ENCODE data around the gene OLFML2A.

Gene OLFML2A

DNA sequence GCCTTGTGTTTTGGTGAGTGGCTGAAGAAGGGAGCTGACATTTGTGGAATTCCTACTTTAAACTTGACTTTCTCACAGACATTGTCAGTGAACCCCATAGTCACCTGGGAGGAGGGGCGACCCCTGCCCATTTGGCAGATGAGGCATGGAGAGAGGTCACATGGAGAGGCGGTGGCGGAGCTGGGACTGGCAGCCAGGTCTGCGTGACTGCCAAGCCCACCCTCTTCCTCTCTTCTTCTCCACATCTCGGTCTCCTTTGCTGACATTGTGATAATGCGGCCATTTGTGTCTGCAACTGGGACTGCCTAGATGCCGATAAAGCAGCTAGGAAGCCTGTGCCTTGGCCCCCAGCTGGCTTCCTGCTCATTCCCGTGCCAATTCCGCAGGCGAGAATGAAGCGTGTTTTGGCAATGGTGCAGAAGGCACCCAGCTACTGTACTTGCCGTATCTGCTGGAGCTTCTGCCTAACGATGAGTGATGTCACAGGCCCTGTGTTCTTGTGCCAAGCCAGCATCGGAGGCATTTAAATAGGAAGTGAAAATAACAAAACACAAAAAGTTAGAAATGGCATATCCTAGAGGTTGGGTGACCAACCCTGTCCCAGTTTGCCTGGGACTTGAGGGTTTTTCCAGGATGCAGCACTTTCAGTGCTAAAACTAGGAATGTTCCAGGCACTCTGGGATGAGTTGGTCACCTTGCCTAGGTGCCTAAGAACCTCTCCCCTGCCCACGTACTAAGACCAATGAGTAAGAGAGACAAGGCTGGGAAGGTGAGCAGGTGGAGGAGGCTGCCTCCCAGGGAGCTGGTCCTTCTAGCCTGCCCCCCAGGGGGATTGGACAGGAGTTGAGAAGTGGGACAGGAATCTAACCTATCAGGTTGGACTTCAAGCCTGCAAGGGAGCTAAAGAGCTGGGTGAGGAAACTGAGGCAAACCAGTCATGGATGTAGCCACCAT is 23.6 kb downstream of the OLFML2A start:
- DNase-seq: peak; percentile 41

DNA sequence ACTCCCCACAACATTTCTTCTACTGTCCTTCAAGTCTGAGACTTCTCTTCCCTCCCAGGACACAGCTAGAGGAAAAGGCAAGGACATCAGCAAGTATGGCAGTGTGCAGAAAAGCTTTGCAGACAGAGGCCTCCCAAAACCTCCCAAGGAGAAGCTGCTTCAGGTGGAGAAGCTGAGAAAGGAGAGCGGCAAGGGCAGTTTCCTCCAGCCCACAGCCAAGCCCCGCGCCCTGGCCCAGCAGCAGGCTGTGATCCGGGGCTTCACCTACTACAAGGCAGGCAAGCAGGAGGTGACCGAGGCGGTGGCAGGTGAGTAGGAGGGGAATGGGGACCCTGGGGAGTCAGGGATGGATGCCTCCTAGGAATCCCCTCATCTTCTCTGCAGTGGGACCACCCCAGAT is 24.4 kb downstream of the OLFML2A start:
- DNase-seq: no peak

DNA sequence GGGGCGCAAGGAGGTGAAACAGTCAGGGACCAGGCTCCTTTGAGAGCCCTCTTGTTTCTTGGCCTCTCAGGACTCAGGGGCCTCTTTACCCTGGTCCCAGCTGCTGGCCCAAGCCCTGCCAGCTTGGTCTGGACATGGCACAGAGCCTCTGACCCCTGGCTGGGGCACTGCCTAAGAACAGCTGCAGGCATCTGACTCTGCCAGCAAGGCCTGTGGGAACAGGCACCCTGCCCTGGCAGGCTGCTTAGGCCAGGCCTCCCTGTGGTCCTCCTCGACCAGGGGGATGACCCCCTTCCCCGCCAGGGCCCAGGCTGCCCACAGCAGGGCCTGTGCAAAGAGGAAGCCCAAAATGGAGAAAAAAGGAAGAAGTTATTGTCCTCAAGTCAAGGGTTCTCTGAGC is 25.5 kb downstream of the OLFML2A start:
- DNase-seq: no peak

DNA sequence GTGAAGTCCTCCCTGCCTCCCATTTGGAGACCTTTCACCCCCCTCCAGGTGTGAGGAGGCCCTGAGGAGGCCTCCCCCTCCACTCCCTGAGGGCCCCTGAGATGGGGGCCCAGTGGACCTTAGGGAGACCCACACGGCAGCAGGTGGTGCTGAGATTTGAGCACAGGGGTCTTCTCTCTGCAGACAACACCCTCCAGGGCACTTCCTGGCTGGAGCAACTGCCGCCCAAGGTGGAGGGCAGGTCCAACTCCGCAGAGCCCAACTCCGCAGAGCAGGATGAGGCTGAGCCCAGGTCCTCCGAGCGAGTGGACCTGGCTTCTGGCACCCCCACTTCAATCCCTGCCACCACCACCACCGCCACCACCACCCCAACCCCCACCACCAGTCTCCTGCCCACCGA is 27.0 kb downstream of the OLFML2A start:
- DNase-seq: no peak

DNA sequence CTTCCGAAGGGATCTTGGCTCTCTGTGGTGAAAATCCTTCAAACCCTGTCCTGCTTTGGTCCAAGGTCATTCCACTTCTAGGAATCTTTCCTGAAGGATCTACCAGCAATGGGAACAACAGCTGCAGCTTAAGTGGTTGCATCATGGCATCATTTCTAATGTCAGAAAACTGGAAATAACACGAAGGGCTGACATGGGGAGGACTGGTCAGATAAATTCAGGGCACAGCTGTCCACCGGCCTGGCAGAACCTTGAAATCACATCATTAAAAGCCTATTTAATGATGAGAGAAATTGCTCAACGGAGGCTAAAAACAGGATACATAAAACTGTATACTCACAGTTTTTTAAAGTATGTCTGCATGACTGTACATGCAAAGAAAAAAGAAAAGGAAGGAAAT is 28.3 kb downstream of the OLFML2A start:
- DNase-seq: no peak

DNA sequence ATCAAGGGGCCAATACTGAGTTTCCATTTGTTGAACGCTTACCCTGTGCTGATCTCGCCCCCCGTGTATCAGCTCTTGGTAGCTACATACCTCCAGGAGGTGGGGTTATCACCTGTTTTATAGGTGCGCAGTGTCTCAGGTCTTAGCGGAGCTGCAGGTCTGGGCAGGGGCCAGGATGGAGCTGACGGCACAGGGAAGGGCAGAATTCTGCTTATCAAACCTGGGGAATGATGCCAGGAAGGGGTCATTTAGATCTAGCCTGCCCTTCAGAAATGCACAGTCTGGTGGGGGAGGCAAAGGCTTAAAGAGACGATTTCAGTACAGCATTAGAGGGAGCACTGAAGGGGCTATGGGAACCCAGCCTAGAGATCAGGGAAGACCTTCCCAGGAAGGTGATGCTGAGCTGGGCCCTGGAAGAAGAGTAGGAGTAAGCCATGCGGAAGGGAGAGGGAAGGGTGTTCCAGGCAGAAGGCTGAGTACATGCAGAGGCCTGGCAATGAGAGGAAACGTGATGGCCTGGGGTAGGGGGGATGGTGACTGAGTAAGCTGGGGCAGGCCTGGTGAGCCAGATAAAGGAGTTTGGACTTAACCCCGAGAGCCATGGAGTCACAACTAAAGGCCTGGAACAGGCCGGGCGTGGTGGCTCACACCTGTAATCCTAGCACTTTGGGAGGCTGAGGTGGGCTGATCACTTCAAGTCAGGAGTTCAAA is 31.5 kb downstream of the OLFML2A start:
- no peak for DNase-seq

DNA sequence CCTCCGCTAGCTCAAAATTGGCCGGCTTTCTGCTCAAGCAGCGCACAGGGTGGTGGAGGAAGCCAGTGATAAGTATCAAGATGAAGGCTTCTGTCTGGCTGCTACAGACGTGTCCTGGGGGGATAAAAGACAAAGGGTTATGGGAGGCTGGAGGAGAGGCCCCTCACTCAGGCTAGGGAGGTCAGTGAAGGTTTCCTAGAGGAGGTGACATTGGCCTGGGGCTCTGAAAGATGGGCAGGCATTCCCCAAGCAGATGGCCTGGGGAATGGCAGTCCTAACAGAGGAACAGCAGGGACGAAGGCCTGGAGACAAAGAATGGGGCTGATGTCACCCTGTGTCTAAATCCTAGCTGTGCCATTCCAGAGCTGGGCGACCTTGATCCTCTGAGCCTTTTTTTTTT is 32.3 kb downstream of the OLFML2A start:
- DNase-seq: no peak

DNA sequence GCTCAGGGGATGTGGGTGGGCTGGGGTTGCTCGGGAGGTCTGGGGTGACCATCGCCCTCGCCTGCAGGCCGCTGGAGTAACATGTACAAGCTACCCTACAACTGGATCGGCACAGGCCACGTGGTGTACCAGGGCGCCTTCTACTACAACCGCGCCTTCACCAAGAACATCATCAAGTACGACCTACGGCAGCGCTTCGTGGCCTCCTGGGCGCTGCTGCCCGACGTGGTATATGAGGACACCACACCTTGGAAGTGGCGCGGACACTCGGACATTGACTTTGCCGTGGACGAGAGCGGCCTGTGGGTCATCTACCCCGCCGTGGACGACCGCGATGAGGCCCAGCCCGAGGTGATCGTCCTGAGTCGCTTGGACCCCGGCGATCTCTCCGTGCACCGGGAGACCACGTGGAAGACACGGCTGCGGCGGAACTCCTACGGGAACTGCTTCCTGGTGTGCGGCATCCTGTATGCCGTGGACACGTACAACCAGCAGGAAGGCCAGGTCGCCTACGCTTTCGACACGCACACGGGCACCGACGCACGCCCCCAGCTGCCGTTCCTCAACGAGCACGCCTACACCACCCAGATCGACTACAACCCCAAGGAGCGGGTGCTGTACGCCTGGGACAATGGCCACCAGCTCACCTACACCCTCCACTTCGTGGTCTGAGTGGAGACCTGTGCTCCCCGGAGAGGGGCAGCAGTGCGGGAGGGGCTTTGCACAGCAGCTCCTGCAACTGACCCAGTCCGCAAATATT is 33.0 kb downstream of the OLFML2A start:
- DNase-seq: no peak

DNA sequence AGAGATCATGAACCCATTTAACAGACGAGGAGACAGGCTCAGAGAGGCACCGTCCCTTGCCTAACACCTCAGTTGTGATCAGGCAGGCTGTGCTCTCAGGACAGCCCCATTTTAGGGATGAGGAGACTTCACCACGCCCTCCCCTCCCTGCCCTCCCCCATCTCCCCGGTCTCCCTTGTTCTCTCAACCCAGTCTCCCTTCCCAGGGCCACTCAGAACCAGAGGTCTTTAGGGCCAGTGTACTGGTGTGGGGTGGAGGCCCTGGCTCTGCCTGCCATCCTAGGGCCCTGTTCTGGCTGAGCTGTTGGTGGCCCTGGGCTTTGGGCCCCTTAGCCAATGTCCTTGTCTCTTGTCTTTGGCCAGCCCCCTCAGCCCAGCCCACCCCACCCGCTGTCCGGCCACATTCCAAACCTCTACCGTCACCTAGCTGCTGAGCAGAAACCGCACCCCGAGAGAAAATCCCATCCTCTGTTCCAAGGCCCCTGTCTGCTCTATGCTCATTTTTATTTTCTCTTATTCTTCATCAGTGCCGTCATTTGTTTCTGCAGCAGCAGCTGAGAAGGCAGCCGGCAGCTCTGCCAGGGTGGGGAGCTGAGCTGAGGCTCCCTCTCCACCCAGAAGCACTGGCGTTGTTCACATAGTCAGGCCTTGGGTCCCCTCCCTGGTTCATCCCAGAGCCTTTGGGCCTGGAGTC is 33.9 kb downstream of the OLFML2A start:
- no peak for DNase-seq

DNA sequence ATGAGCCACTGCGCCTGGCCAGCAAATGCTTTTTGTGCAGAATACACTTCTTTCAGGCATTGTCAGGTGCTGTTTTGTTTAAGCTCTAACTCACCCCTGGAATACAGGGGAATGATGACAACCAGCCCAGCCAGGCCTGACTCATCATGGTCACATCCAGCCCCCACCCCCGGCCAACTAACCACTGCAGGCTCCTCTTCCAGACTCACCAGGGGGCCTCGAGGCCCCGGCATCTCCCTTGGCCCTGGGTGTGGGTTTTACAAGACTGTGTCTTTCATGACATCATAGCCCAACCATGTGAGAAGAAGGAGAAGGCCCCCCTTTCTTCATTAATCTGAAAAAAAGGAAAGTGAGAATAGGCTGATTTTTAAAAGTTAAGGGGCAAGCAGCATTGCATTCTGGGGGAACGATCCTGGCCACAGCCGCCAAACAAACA is 35.5 kb downstream of the OLFML2A start:
- DNase-seq: no peak

DNA sequence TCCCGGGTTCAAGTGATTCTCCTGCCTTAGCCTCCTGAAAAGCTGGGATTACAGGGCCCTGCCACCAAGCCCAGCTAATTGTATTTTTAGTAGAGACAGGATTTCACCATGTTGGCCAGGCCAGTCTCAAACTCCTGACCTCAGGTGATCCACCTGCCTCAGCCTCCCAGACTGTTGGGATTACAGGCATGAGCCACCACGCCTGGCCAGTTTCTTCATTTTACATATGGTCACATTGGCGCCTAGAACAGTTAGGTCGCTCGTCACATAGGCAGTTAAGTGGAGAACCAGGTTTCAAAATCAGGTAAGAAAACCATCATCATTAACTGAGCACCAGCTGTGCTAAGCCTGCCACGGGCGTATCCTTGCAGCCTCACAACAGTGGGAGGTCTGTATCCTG is 36.1 kb downstream of the OLFML2A start:
- DNase-seq: no peak

DNA sequence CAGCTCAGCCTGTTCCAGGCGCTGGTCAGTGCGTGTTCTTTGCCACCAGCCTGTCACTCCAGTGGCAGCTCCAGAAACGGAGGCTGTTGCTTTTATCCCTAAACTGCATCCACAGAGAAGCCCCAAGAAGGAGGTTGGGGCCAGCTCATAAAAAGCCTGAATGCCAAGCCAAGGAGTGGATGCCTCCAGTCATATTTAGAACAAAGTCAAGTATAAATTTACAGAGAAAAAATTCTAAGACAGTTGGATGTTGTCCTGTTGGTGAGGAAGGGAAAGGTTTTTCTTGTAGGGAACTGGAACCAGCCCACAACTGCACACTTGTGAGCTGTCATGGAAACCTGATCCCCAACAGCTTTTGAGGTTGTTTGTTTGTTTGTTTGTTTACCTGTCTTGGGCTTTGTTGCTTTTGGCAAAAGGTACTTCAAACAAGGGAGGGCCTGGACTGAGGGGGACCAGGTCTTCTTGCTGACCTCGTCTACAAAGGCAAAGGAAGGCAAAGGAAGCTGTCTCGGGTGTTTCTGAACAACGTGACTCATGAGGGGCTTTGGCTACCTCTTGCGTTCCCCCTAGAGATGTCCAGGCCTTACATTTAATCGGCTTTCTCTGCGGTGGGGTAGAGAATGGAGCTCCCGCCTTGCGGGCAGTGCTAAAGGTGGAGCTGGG is 36.7 kb downstream of the OLFML2A start:
- DNase-seq: no peak

DNA sequence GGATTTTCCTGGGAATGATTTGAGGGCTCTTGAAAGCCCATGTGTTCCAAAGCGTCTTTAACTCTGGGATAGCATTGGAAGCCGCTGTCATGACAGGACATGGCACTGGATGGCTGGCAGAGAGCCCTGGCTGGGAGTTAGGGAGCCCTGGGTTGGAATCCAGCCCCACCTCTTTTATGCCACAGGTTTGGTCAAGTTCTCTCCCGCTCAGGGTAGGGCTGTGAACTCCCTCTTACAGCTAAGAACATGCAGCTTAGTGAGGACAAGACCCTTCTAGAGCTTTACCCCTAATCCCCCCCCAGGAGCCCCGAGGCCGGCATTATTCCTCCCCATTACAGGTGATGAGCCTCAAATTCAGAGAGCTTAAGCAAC is 37.2 kb downstream of the OLFML2A start:
- DNase-seq: no peak

DNA sequence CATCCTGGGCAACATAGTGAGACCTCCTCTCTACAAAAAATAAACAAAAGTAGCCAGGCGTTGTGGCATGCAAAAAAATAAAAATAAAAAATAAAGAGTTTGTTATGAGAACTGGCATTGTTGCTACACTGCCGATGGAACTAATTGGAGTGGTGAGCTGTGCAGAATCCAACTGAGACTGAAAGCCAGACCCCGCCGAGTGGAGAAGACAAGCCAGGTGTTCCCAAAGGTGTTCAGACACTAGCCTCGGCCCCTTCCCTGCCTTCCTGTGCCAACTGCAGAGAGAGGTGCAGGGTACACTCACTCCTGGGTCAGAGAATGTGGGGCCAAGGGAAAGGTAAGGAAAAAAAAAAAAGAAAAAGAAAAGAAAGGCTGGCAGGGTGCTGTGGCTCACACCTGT is 38.7 kb downstream of the OLFML2A start:
- DNase-seq: no peak

DNA sequence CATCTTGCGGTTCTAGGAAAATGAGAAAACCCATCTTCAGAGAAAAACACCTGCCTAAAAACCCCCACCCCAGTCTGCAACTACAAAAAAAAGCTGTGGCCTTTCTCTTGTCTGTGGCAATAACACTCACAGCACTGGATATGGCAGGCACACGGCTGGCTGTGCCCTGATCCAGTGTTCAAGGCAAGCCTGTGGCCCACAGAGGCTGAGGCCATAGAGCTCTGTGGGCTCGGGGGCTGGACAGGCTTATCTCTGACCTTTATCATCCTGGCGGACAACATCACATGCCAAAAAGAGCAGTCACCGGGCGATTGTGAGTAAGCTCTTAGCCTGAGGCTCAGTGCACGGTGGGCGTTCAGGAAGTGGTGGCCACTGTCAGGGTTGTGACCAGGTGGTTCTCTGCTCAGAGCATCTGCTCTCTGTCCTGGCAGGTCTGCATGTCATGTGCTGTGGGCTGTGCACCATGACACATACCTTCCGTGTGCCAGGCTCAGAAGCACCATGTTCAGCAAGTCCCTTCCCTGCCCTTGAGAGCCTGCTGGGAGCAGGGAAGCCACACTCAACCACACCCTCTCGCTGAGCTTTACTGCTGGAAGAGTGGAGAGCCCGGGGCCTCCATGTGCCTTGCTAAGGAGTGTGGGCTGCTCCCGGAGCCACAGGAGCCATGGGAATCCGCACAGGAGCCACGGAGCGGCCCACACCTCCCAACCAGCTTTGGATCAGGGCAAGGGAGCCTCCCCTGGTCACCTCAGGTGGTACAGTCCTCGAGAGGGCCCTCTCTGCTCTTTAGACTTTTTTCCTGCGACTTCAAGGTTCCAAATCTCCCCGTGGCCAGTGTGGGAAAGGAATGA is 41.7 kb downstream of the OLFML2A start:
- no peak for DNase-seq

DNA sequence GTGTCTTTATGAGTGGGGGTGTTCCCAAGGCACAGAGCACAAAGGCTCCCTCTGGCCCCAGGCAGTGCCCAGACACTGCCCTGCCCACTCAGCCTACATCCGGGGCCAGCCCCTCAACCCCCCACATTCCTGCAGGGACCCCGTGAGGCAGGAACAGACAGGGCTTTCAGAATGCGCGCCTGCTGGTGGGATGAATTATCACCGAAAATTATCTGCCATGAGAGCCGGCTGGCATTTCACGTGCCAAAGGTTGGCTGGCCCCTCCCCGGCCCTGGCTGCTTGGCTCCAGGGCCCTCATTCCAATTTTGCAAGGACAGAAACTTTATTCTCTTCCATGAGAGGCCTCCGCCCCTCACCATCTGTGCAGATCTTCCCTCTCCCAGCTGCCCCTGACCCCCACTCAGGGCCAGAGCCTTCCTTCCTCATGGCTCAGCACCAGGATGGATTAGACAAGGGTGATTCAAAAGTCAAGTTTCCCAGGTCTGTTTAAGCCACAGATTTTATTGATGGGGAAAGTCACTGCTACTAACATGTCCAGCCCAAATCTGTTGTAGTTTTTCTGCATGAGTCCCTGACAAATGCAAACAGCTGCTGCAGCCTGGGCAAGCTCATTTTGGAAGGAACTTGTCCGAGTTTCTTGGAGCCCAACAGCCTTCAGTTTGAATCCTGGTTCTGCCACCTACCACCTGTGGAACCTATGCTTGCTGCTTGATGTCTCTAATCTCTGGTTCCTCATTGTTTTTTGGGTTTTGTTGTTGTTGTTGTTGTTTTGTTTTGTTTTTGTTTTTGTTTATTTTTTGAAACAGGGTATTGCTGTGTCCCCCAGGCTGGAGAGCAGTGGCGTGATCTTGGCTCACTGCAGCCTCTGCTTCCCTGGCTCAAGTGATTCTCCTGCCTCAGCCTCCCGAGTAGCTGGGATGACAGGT is 44.0 kb downstream of the OLFML2A start:
- no peak for DNase-seq

DNA sequence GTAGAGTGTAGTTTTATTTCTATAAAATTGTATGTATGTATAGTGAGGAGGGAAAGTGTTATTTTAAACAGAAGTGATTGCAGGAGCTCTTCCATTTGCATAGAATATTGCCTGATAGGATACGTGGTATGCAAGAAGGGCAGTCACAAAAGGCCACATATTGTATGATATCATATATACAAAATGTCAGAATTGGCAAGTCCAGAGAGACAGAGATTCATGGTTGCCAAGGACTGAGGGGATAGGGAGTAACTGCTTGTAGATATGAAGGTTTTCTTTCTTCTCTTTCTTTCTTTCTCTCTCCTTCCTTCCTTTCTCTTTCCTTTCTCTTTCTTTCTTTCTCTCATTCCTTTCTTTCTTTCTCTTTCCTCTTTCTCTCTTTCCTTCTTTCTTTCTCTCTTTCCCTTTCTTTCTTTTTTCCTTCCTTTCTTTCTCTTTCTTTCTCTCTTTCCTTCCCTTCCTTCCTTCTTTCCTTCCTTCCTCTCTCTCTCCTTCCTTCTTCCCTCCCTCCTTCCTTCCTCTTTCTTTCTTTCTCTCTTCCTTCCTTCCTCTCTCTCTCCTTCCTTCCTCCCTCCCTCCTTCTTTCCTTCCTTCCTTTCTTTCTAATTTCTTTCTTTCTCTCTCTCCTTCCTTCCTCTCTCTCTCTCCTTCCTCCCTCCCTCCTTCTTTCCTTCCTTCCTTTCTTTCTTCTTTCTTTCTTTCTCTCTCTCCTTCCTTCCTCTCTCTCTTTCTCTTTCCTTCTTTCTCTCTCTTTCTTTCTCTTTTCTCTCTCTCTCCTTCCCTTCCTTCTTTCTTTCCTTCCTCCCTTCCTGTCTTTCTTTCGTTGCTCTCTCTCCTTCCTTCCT is 51.8 kb downstream of the OLFML2A start:
- DNase-seq: no peak

DNA sequence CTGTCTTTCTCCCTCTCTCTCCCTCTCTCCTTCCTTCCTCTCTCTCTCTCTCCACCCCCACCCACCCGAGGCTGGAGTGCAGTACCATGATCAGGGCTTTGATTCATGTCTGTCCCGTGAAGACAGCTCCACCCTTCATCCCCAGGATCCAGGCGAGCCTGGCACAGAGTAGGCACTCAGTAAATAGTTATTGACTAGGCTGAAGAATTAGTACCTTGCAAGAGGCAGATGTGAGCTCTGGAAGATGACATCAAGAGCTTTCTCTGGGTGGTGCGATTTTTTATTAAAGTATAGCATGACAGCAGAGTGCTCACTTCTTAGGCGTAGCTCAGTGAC is 52.4 kb downstream of the OLFML2A start:
- DNase-seq: no peak

DNA sequence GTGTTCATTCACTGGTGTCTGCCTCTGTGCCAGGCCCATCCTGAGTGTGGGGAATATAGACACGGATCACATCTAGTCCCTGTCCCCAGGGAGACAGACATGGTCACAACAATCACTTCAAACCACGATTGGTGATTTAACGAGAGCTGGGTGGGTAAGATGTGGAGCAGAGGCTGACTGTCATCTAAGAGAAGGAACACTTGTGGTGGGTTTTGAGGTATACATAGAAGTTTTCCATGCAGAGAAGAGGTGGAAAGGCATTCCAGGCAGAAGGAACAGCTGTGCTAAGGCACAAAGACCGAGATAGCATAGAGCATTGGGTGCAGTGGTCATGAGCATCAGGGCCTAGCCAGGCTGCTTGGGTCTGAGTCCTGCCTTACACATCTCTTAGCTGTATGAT is 53.7 kb downstream of the OLFML2A start:
- DNase-seq: no peak

All from NCI-H1694 (cell line).